T-cell (primary cell): ENCODE data around the gene CCDC6. TPM values are rescaled to one million over a fixed set of nuclear protein-coding genes. Genes with fewer than 3 reads are reported as not detected.

Experiments used
- ATAC-seq, 4 experiments: fragments of 200-7000 bp in 3 of 4; fragments of 150-1000 bp in 1 of 4; cut with Tn5 transposase; replicated peaks in 1 of 4; 1 replicate in 3 of 4; 2 replicates in 1 of 4; pipeline ENCODE4 v1.10.0; 2021; ENCODE audit warnings: moderate library complexity in 3 of 4, mild to moderate bottlenecking in 2 of 4, moderate number of reproducible peaks in 1 of 4
- CTCF ChIA-PET, 2 donors: fragments of 300-600 bp; sonication (Branson Sonifier 250); formaldehyde crosslinking; loops; one replicate each; lab custom pipeline; 2022; ENCODE audit warnings: antibody characterized with exemption in 2 of 2; lab: Charles Lee
- POLR2A ChIA-PET, 2 donors: fragments of 300-600 bp; sonication (Branson Sonifier 250); formaldehyde crosslinking; loops; one replicate each; lab custom pipeline; 2022; ENCODE audit warnings: antibody characterized with exemption in 2 of 2; lab: Charles Lee
- DNase-seq, 35 experiments: peaks; one replicate each; pipeline versions ENCODE4 v3.0.0 to v3.0.0-alpha.2; 2013 to 2023
- H3K27ac ChIP-seq: one replicate; pipeline ENCODE4 v1.5.1; 2013; ENCODE audit warnings: low read length
- H3K27me3 ChIP-seq, 2 experiments: replicated peaks in 1 of 2; 1 replicate in 1 of 2; 2 replicates in 1 of 2; pipeline versions ENCODE4 v1.6.1 to v1.7.0; 2013; ENCODE audit warnings: low read length in 1 of 2, mixed read lengths in 1 of 2; ENCODE audit not compliant: control insufficient read depth in 2 of 2, insufficient read depth in 2 of 2; ENCODE audit errors: extremely low read depth in 1 of 2
- H3K36me3 ChIP-seq, 2 donors: 1 replicate in 1 of 2; 2 replicates in 1 of 2; pipeline versions ENCODE4 v1.6.1 to v1.7.0; 2013; ENCODE audit warnings: low read length in 1 of 2; ENCODE audit not compliant: control insufficient read depth in 2 of 2, insufficient read depth in 1 of 2; ENCODE audit errors: extremely low read depth in 1 of 2
- H3K4me1 ChIP-seq, 2 experiments: 1 replicate in 1 of 2; 2 replicates in 1 of 2; pipeline versions ENCODE4 v1.6.1 to v1.7.0; 2013; ENCODE audit warnings: low read length in 2 of 2, mixed read lengths in 1 of 2; ENCODE audit not compliant: insufficient read depth in 2 of 2, control insufficient read depth in 1 of 2; ENCODE audit errors: extremely low read depth in 1 of 2
- H3K4me3 ChIP-seq, 2 donors: 1 replicate in 1 of 2; 2 replicates in 1 of 2; pipeline versions ENCODE4 v1.5.1 to v1.7.0; 2013; ENCODE audit warnings: mild to moderate bottlenecking in 2 of 2, low read length in 1 of 2, moderate library complexity in 1 of 2; ENCODE audit not compliant: control insufficient read depth in 1 of 2; ENCODE audit errors: extremely low read depth in 1 of 2
- H3K9me3 ChIP-seq: 2 replicates; pipeline ENCODE4 v1.7.0; 2013
- H3K27ac Mint-ChIP-seq, 2 donors: one replicate each; pipeline ENCODE4 v1.8.0; 2020 to 2021; ENCODE audit warnings: mild to moderate bottlenecking in 2 of 2, mixed read lengths in 2 of 2
- H3K27me3 Mint-ChIP-seq, 2 donors: one replicate each; pipeline ENCODE4 v1.8.0; 2021 to 2022; ENCODE audit warnings: mixed read lengths in 2 of 2
- H3K36me3 Mint-ChIP-seq: one replicate; pipeline ENCODE4 v1.8.0; 2021; ENCODE audit warnings: mixed read lengths
- H3K4me1 Mint-ChIP-seq, 3 donors: one replicate each; pipeline ENCODE4 v1.8.0; 2020 to 2022; ENCODE audit warnings: mixed read lengths in 3 of 3, mild to moderate bottlenecking in 1 of 3
- H3K4me3 Mint-ChIP-seq, 3 donors: one replicate each; pipeline ENCODE4 v1.8.0; 2020 to 2022; ENCODE audit warnings: mild to moderate bottlenecking in 3 of 3, mixed read lengths in 3 of 3, moderate library complexity in 3 of 3
- H3K9me3 Mint-ChIP-seq, 3 donors: one replicate each; pipeline ENCODE4 v1.8.0; 2020 to 2022; ENCODE audit warnings: mixed read lengths in 3 of 3
- WGBS: methylation state at CpG from one replicate; pipeline ENCODE4 v1.1.5; 2013; ENCODE audit warnings: missing lambda C conversion rate; ENCODE audit not compliant: insufficient coverage; 5-methylcytosine and 5-hydroxymethylcytosine counted together
- total RNA-seq, 35 experiments: library from RNA in 6 of 35; stranded (reverse) in 6 of 35; fragments of 120-200 nt in 1 of 35; gene quantifications; one replicate each; pipeline versions ENCODE4 v1.2.1 to v1.2.4 and lab custom pipeline; 2013 to 2026

The CCDC6 gene
- total RNA-seq, 5 donors from 2014 or later (not counting 1 experiment from before 2014, with no cell fraction given): 16.5 to 26.1 (median 20.1) TPM

DNA sequence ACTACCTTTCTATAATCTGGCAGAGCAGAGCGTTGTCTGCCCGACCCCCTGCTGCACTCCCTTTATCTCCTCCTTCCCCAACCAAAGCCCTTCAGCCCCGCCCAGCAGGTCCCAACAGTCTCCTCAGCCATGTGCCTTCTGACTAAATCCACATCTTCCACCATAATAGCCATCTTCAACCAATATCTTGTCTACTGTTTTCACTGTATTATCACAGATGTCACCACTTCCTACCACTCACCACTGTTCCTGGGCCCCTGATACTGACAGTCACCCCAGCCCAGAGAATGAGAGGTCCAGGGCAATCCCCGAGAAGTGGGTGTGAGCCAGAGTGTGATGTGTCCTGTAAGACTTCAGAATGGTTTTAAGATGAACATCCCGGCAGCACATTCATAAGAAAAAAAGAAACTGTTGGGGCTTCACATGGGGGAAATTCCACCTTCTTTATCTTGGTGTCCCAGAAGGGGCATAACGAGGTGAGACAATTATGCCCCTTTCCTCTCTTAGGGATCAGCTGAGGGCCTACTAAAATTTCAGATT, 25.3 kb downstream of the CCDC6 start:
- H3K4me1 Mint-ChIP-seq: peaks cover 75 to 83% (median 83%) of the 10 kb centered on the region in 3 donors
- no peaks in the 10 kb centered on the region for H3K27me3 Mint-ChIP-seq
- CTCF ChIA-PET: no interaction called here
- no peak overlapping the region for H3K27ac ChIP-seq
- no peaks in the 10 kb centered on the region for H3K9me3 ChIP-seq
- H3K9me3 Mint-ChIP-seq: no peaks in the 10 kb centered on the region
- no peaks in the 10 kb centered on the region for H3K27me3 ChIP-seq
- POLR2A ChIA-PET: no interaction called here
- WGBS: 33% methylated on average over 3 of the region's 6 CpGs
- peak overlapping the region; percentile 15 to 46 for H3K27ac Mint-ChIP-seq
- H3K4me3 Mint-ChIP-seq: peak overlapping the region in 2 of 3 donors; percentile 11 to 50
- DNase-seq: peak in 27 of 35 experiments; percentile 10 to 61 (median 32)
- no peak overlapping the region for H3K4me3 ChIP-seq
- H3K36me3 Mint-ChIP-seq: peaks cover 5% of the 10 kb centered on the region
- no peaks in the 10 kb centered on the region for H3K36me3 ChIP-seq
- peaks cover 11 to 22% of the 10 kb centered on the region in 2 experiments for H3K4me1 ChIP-seq
- ATAC-seq: peak; percentile 54 to 87 (median 57)

GRCh38 chr10:59880019-59880717, 26.2 kb downstream of the CCDC6 start:
- Mint-ChIP-seq H3K4me1 (peaks cover 67 to 81% (median 80%) of the 10 kb centered on the region in 3 donors), H3K27ac (peak overlapping the region; percentile 17 to 53), H3K4me3 (peak overlapping the region in 1 of 3 donors; percentile 50), H3K27me3 (no peaks in the 10 kb centered on the region), H3K36me3 (peaks cover 5% of the 10 kb centered on the region), H3K9me3 (no peaks in the 10 kb centered on the region)
- DNase-seq: no peak
- 40% methylated on average over 1 of the region's 6 CpGs for WGBS
- H3K4me1 ChIP-seq: peaks cover 3 to 16% of the 10 kb centered on the region in 2 experiments
- H3K4me3 ChIP-seq: no peak overlapping the region
- no peak overlapping the region for H3K27ac ChIP-seq
- H3K9me3 ChIP-seq: no peaks in the 10 kb centered on the region
- no peaks in the 10 kb centered on the region for H3K36me3 ChIP-seq
- ChIA-PET POLR2A (no interaction called here), CTCF (interaction anchor here in 1 of 2 donors (0.7 kb wide), 1 partner anchor 14 kb away, joined by 3 read pairs; no protein-coding TSS in a partner anchor)
- no peaks in the 10 kb centered on the region for H3K27me3 ChIP-seq
- no peak for ATAC-seq

DNA sequence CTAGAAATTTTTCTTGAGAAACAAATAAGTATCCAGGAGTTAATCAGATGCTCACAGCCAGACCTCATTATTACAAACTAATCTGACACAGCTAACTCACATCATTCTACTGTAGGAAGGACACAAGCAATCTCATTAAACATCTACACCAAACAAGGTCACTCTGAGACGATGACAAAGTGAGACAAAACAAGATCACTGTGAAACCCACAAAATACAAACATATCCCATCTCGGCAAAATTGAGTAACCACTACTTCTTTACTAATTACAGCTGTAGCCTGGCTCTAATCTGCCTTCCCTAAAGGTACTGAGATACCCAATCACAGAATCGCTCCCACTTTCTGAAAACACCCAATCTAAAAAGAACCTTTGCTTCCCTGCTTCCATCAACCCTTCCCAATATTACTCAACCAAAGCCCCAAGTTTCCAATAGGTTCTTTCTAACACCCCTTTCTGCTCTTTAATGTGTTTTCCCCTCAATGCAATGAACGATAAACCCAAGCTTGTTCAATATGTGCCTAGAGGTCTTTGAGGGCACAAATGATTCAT, 26.9 kb downstream of the CCDC6 start:
- Histone ChIP-seq H3K4me3 (no peak overlapping the region), H3K4me1 (peaks cover 0 to 16% of the 10 kb centered on the region in 2 experiments), H3K36me3 (no peaks in the 10 kb centered on the region), H3K9me3 (no peaks in the 10 kb centered on the region), H3K27me3 (no peaks in the 10 kb centered on the region), H3K27ac (no peak overlapping the region)
- DNase-seq (peak in 1 of 35 experiments; percentile 16), ATAC-seq (peak in 1 of 4 experiments; percentile 21)
- H3K27ac Mint-ChIP-seq: peak overlapping the region; percentile 17 to 53
- H3K9me3 Mint-ChIP-seq: no peaks in the 10 kb centered on the region
- H3K4me3 Mint-ChIP-seq: peak overlapping the region in 1 of 3 donors; percentile 20
- ChIA-PET CTCF (interaction anchor here in 1 of 2 donors (0.7 kb wide), 1 partner anchor 13 kb away, joined by 3 read pairs; no protein-coding TSS in a partner anchor), POLR2A (no interaction called here)
- peaks cover 67 to 82% (median 80%) of the 10 kb centered on the region in 3 donors for H3K4me1 Mint-ChIP-seq
- peaks cover 5% of the 10 kb centered on the region for H3K36me3 Mint-ChIP-seq
- 18% methylated on average over 4 of the region's 4 CpGs for WGBS
- no peaks in the 10 kb centered on the region for H3K27me3 Mint-ChIP-seq

DNA sequence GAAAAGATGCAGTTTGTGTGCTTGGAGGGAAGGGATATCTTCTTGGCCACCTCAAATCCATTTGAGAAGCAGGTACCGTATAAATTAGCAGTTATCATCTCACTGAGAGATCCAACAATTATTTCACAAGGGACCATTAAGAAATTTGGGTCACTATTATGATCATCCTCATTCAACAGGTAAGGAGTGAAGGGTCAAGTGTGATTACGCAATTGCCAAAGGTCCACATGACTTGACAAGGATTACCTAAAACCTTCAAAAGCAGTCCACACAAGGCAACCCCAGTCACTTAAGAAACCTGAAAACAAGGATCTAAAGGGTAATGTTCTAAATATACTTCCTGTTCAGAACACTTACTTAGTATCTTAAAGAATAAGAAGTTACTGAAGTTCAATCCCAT, 27.4 kb downstream of the CCDC6 start:
- WGBS: no CpG with 5 or more reads among the region's 2 CpGs
- ChIA-PET CTCF (no interaction called here), POLR2A (no interaction called here)
- no peaks in the 10 kb centered on the region for H3K27me3 ChIP-seq
- Mint-ChIP-seq H3K4me3 (no peak overlapping the region), H3K36me3 (peaks cover 5% of the 10 kb centered on the region), H3K27ac (no peak overlapping the region), H3K27me3 (no peaks in the 10 kb centered on the region), H3K9me3 (no peaks in the 10 kb centered on the region), H3K4me1 (peaks cover 67 to 82% (median 80%) of the 10 kb centered on the region in 3 donors)
- no peak overlapping the region for H3K4me3 ChIP-seq
- peaks cover 0 to 16% of the 10 kb centered on the region in 2 experiments for H3K4me1 ChIP-seq
- no peak overlapping the region for H3K27ac ChIP-seq
- H3K36me3 ChIP-seq: no peaks in the 10 kb centered on the region
- DNase-seq (no peak), ATAC-seq (no peak)
- no peaks in the 10 kb centered on the region for H3K9me3 ChIP-seq

DNA sequence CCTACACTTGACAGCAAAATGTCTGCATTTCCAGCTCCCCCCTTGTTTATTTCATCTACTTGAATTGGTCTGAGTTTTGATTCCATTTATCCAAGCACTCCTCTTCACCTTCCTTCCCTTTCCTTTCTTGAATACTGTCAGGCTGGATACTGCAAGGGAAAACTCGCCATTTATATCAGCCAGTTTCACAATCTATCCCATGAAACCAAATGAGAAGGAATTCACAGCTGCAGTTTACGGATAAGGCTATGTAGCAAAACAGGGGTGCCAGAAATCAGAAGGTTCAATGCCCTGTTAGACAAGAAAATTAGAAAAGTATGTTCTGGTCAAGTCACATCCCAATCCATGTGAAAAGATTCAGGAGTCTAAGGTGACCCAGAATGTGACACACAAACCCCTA, 28.1 kb downstream of the CCDC6 start:
- Mint-ChIP-seq H3K27me3 (no peaks in the 10 kb centered on the region), H3K4me3 (no peak overlapping the region), H3K36me3 (peaks cover 5% of the 10 kb centered on the region), H3K9me3 (no peaks in the 10 kb centered on the region), H3K27ac (no peak overlapping the region), H3K4me1 (peaks cover 68 to 83% (median 82%) of the 10 kb centered on the region in 3 donors)
- Histone ChIP-seq H3K36me3 (no peaks in the 10 kb centered on the region), H3K9me3 (no peaks in the 10 kb centered on the region), H3K4me1 (peaks cover 0 to 17% of the 10 kb centered on the region in 2 experiments), H3K4me3 (no peak overlapping the region), H3K27me3 (no peaks in the 10 kb centered on the region), H3K27ac (no peak overlapping the region)
- DNase-seq (no peak), ATAC-seq (no peak)
- ChIA-PET CTCF (no interaction called here), POLR2A (no interaction called here)
- WGBS: 100% methylated on average over 1 of the region's 2 CpGs

DNA sequence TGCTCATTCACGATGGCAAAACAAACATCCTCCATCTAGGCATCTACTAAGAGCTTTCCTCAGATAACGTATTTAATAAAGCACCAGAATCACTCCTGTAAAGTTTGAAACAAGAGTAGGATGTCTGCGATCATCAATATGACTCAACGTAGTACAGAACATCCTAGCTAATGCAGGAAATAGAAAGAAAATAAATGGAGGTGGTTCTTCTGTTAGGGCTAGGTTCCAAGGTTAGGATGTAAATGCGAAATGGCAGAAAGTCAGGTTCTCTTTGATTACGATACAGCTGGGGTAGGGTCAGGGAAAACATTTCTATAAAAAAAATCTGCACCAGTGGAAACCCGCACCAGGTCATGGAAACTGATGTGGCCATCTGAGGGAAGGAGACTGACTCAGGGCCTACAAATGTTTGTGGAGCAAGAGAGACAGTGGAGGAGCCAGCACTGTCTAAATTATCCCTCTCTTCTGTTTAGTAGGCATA, 29.1 kb downstream of the CCDC6 start:
- peaks cover 4 to 26% of the 10 kb centered on the region in 2 experiments for H3K4me1 ChIP-seq
- H3K4me3 Mint-ChIP-seq: no peak overlapping the region
- no peaks in the 10 kb centered on the region for H3K9me3 ChIP-seq
- H3K27ac Mint-ChIP-seq: peak overlapping the region in 1 of 2 donors; percentile 1
- no peaks in the 10 kb centered on the region for H3K36me3 ChIP-seq
- DNase-seq (no peak), ATAC-seq (no peak)
- CTCF ChIA-PET: interaction anchor here in 1 of 2 donors (0.7 to 1.2 kb wide), 2 partner anchors 29 to 153 kb away, joined by 4 to 5 read pairs; partner anchors contain the start of gene CCDC6
- WGBS: 56% methylated on average over 3 of the region's 7 CpGs
- no peak overlapping the region for H3K27ac ChIP-seq
- peaks cover 5% of the 10 kb centered on the region for H3K36me3 Mint-ChIP-seq
- no peaks in the 10 kb centered on the region for H3K27me3 ChIP-seq
- peaks cover 75 to 88% (median 88%) of the 10 kb centered on the region in 3 donors for H3K4me1 Mint-ChIP-seq
- H3K27me3 Mint-ChIP-seq: no peaks in the 10 kb centered on the region
- H3K9me3 Mint-ChIP-seq: no peaks in the 10 kb centered on the region
- POLR2A ChIA-PET: interaction anchor here in 1 of 2 donors (0.6 kb wide), 1 partner anchor 79 kb away, joined by 11 read pairs; no protein-coding TSS in a partner anchor
- H3K4me3 ChIP-seq: no peak overlapping the region
